ENCODE results near the gene AK9.

AK9 gene

GRCh38 chr6:109454496-109455436 lies 236.2 kb downstream of the AK9 start:
- no peak for DNase-seq

- no peak for DNase-seq
These were observed 237.2 kb downstream of the AK9 start for GRCh38 chr6:109453594-109454495.

GRCh38 chr6:109453156-109453555 lies 237.8 kb downstream of the AK9 start:
- no peak for DNase-seq

- DNase-seq, result no peak
These were observed 238.8 kb downstream of the AK9 start for GRCh38 chr6:109452181-109452580.

GRCh38 chr6:109451376-109451775 lies 239.6 kb downstream of the AK9 start:
- DNase-seq, result no peak

GRCh38 chr6:109450801-109451200 lies 240.2 kb downstream of the AK9 start:
- no peak for DNase-seq

- no peak for DNase-seq
These were observed 241.0 kb downstream of the AK9 start for GRCh38 chr6:109449795-109450673.

GRCh38 chr6:109449064-109449794 lies 241.8 kb downstream of the AK9 start:
- DNase-seq, result no peak

GRCh38 chr6:109448615-109449014 lies 242.4 kb downstream of the AK9 start:
- DNase-seq, result no peak

- DNase-seq, result no peak
These were observed 243.0 kb downstream of the AK9 start for GRCh38 chr6:109447878-109448555.

- DNase-seq, result no peak
These were observed 243.9 kb downstream of the AK9 start for GRCh38 chr6:109447087-109447486.

GRCh38 chr6:109446541-109446940 lies 244.5 kb downstream of the AK9 start:
- no peak for DNase-seq

- no peak for DNase-seq
These were observed 244.9 kb downstream of the AK9 start for GRCh38 chr6:109446072-109446471.

GRCh38 chr6:109445382-109445781 lies 245.6 kb downstream of the AK9 start:
- no peak for DNase-seq

GRCh38 chr6:109443425-109443950 lies 247.5 kb downstream of the AK9 start:
- DNase-seq, result no peak
